Measurements from ENCODE around the gene TMEM176B.

The TMEM176B gene

DNA sequence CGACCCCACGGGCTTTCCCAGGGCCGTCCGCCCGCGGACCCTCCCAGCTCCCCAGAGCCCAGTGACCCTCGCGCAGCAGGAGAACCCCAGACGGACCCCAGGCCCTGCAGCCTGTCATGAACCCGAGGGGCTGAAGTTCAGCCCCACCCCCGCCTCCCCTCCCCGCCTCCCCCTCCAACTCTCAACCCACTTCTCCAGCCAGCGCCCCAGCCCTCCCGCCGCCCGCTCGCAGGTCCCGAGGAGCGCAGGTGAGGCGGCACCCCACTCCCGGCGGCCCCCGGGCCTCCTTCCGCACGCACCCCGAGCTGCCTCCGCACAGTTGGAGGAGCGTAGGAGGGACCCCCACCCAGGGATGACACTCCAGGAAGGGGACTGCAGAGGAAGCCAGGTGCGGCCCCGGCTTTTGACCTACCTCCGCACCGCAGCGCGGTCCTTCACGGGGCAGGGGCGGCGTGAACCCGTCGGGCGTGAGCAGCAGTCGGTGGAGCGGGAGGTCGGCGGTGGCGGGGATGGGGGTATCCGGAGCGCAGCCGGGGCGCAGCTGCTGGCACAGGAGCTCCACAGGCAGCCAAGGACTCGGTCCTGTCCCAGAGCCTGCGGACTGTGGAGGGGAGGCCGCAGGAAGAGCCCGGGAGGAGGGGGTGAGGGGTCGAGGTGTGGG is 547 bp upstream of the TMEM176B start, which contains the start of gene TMEM176A:
TSS of gene TMEM176A (plus strand) at position 189 of the 661 bp plus-strand sequence. CDS start 782 bp downstream, outside the sequence.
- H3K4me3 ChIP-seq (ENCODE audit: low read depth, low read length): no peak within 1 kb of the TSS
- no peak for DNase-seq (ENCODE audit: low read depth)
- TF ChIP-seq, protein P1, sequence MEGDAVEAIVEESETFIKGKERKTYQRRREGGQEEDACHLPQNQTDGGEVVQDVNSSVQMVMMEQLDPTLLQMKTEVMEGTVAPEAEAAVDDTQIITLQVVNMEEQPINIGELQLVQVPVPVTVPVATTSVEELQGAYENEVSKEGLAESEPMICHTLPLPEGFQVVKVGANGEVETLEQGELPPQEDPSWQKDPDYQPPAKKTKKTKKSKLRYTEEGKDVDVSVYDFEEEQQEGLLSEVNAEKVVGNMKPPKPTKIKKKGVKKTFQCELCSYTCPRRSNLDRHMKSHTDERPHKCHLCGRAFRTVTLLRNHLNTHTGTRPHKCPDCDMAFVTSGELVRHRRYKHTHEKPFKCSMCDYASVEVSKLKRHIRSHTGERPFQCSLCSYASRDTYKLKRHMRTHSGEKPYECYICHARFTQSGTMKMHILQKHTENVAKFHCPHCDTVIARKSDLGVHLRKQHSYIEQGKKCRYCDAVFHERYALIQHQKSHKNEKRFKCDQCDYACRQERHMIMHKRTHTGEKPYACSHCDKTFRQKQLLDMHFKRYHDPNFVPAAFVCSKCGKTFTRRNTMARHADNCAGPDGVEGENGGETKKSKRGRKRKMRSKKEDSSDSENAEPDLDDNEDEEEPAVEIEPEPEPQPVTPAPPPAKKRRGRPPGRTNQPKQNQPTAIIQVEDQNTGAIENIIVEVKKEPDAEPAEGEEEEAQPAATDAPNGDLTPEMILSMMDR (IDR thresholded peaks at IDR 0.05; ENCODE audit: control insufficient read depth, extremely low read depth, insufficient read depth): no peak

DNA sequence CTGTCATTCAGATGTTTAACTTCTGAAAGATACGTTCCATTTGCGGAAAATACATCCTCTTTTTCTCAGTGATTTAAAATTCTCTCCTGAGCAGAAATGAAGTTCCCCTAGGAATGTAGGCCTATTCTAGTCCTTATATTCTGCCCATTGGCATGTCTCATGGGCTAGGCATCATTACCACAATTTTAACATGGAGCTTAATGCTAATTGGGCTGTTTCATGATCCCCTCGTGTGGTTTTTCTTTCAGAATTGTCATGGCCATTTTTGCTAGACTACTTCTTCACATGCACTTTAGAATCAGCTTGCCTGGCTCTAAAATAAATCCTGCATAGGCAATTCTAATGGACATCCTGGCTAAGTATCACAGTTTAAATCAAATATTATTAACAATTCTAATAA is 1.0 kb downstream of the TMEM176B start:
- no peak for DNase-seq (ENCODE audit: low read depth)
- TF ChIP-seq, protein P1 (IDR thresholded peaks at IDR 0.05; ENCODE audit: control insufficient read depth, extremely low read depth, insufficient read depth): no peak
- H3K4me3 ChIP-seq (ENCODE audit: low read depth, low read length): no peak overlapping the region

DNA sequence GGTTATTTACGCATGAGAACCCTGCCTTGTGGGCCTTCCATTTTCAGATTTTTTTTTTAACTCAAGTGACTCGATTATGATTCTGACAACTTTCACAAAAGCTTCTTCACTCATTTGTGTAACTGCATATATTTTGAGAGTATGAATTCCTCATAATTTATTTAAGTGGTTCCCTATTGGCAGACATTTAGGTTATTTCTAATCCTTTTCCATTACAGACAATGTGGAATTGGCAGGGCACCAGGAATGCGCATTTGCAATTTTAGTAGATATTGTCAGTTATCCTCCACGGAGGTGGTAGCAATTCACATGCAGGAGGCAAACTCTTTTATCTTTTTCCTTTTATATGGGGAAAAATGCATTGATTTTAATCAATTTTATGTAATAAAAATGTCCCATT is 2.5 kb downstream of the TMEM176B start:
- DNase-seq (ENCODE audit: low read depth): no peak
- TF ChIP-seq, protein P1 (IDR thresholded peaks at IDR 0.05; ENCODE audit: control insufficient read depth, extremely low read depth, insufficient read depth): no peak
- no peak overlapping the region for H3K4me3 ChIP-seq (ENCODE audit: low read depth, low read length)

DNA sequence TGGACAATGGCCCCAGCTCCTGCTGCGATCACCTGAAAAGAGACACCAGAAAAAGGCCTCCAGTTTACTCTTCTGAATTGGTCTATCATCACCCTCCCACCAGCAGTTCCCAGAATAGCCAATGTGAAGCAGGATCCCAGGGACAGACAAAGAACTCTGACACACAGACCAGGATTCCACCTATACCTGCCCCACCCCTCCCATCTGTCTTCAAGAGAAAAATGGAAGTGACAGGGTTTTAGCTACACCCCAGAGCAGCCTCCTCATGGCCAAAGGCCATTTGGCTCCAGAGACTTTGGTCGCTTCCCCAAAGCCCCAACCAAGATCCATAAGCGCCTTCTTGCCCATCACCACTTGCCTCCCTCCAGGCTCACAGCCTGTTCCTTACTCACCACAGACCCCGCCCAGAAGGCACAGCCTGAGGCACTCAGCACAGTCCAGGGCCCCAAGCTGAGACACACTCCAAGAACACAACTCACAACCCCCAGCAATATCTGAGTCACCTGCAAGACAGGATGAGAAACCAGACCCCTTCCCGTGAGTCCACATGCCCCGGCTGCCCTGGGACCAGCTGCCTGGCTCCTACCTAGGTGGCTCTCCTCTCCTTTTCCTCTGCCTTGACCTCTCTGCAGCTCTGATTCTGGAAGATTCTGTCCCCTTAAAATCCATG is 6.5 kb downstream of the TMEM176B start:
- no peak overlapping the region for H3K4me3 ChIP-seq (ENCODE audit: low read depth, low read length)
- TF ChIP-seq, protein P1 (IDR thresholded peaks at IDR 0.05; ENCODE audit: control insufficient read depth, extremely low read depth, insufficient read depth): no peak
- DNase-seq (ENCODE audit: low read depth): no peak

DNA sequence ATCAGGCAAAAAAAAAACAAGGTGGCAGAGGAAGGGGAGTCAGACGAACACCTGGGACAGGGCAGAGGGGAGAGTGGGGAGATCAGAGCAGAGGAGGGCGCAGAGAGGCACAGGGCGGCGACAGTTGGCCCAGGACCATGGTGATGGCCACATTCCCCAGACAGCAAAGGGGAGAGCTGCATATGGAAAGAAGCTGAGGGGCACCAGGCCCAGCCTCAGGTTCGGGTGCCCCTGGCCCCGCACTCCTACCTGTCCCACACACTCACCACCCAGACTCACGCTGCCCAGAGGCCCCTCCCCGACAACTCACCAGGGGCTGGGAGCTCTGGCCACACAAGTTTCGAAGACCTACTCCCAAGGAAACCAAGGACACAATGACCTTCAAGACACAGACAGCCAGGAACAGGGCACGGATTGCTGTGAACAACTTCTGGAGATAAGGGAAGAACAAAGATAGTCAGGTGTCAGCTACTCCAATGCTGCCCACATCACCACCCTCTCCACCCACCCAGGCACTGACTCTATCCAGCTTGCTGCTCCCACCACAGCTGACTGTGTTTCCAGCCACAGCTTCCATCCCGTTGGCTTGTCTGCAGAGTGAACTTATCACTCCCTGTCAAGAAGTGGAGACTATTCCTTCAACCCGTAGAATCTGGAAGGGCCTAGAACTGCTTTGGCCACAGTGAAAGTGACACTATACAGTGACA is 8.3 kb downstream of the TMEM176B start:
- TF ChIP-seq, protein P1 (IDR thresholded peaks at IDR 0.05; ENCODE audit: control insufficient read depth, extremely low read depth, insufficient read depth): no peak
- DNase-seq (ENCODE audit: low read depth): no peak
- H3K4me3 ChIP-seq (ENCODE audit: low read depth, low read length): no peak overlapping the region

DNA sequence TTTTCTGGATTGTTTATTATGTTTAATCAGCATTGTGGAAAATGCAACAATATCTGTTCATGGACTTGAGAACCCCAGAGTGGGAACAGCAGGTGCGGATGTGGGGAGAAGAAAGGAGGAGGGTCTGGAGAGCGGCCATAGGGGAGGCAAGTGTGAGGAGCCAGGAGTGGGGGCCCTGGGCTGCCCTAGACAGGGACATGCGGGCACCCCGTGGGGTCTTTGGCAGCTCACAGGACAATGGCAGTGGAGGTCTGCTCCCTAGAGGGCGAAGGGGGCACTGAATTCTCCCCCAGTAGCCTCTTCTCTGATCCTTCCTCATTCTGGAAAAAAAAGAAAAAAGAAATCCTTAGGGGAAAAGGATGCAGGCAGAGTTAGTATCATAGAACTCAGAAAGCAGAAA is 8.9 kb downstream of the TMEM176B start:
- no peak overlapping the region for H3K4me3 ChIP-seq (ENCODE audit: low read depth, low read length)
- TF ChIP-seq, protein P1 (IDR thresholded peaks at IDR 0.05; ENCODE audit: control insufficient read depth, extremely low read depth, insufficient read depth): no peak
- no peak for DNase-seq (ENCODE audit: low read depth)
